Erythroblast (primary cell): ENCODE data around the gene EVX2.

ENCODE experiments used
- GATA1 ChIP-seq: IDR thresholded peaks from 2 replicates; pipeline ENCODE4 v1.6.1; 2011; ENCODE audit warnings: low read depth, mild to moderate bottlenecking, control low read depth, low read length, moderate library complexity
- POLR2A ChIP-seq: IDR thresholded peaks from 2 replicates; pipeline ENCODE4 v1.6.1; 2011; ENCODE audit warnings: mild to moderate bottlenecking, low read length

GRCh38 chr2:176101842-176102241, 18.1 kb upstream of the EVX2 start:
- TF ChIP-seq POLR2A = no peak
- no peak for TF ChIP-seq GATA1
